GDM1 (cell line): ENCODE measurements around the gene AP1S1.
"Not testable (repeated sequence)": the region's sequence is repeated elsewhere in the genome, so short reads cannot be mapped to it uniquely, and the experiment has no call there.

Source experiments
- DNase-seq: peaks from one replicate; lab custom pipeline; 2025; lab: John Stamatoyannopoulos, UW

The AP1S1 gene

DNA sequence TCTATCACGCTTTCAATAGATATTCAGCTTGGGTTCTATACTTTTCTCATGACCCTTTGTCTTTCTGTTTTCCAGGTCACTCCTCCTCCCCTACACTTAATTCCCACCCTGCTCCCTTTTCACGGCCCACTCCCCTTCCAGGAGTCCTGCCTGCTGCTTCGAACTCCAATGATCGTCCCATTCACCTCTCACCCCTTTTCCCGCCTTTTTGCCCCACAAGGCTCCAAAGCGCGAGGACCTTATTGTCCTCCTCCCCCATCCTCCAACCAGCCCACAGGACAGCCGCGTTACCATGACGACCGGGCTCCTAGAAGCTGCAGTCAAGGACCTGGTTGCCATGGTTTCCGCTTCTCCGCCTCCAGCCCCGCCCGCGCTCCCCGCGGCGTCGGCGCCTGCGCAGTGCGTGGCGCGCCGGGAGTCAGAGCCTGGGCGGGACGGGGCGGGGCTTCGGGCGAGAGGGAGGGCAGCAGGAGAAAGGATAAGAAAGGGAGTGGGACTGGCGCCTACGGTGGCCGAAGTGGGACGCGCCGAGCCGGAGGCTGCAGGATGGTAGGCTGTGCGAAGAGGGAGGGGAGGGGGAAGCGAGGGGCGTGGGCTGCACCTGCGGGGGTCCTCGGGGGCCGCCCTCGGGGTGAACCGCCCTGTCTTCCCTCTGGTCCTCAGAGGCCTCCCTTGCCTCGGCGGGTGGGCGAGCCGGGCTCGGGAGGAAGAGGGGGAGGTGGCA is at the start of gene AP1S1:
TSS of gene AP1S1 (plus strand) at position 508 of the 724 bp plus-strand sequence. CDS start at position 547, 39 bp downstream.
- DNase-seq, result peak; percentile 93

GRCh38 chr7:101104799-101105198 is 49.5 kb upstream of the AP1S1 start:
- DNase-seq, result no peak

GRCh38 chr7:101105248-101105647 is 49.0 kb upstream of the AP1S1 start:
- not testable (repeated sequence) for DNase-seq

GRCh38 chr7:101106386-101106785 is 47.9 kb upstream of the AP1S1 start:
- no peak for DNase-seq

DNA sequence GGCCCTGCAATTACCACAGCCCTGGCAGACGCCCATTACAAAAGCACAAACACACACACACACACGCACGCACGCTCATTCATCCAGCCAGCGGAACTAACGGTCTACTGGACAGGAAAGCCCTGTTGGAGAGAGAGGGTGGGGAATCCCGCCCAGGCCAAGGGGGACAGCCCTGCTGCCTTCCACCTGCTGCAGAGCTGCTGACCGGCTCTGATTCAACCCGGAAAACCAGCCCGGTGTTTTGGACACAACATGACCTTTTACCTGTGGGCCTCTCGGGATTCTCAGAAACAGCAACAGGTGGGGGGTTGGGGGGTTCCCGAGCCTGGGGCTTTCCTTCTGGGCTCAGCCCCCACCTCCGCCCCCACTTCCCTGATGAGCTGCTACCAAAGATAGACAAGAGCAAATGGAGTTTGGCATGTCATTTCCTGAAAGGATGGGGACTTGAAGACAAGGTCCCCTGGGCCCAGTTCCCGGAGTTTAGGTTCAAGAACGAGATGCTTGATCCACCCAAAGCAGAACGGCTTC is 45.9 kb upstream of the AP1S1 start:
- DNase-seq, result no peak

DNA sequence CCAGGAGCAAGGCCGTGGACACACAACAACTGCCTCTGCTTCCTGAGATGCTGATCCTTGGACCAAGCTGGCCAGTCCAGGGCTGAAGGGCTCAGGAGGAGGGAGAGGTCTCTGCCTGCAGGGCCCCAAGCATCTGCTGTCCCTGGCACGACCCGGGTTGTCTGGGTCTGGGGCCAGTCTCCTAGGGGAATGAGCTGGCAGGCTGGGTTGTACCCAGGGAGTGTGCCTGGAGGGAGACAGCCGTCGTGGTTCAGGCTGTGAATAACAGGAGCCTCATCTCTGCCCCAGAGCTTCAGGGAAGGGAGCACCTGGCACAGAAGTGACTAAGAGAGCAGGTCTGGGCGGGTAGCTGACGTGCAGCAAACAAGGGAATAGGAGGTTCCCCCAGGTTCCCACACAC is 45.3 kb upstream of the AP1S1 start:
- DNase-seq, result no peak

DNA sequence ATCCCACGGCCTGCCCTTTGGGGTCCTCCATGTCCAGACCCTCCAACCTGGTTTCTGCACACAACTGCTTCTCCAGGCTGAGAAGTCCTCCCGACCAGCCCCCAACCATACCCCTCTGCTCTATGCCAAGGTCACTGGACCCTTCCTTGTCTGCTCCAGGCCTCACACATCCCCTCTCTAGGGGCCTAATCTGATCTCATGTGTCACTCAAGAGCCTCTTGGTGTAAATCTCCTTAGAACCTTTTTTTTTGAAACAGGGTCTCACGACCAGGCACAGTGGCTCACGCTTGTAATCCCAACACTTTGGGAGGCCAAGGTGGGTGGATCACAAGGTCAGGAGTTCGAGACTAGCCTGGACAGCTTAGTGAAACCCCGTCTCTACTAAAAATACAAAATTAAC is 44.9 kb upstream of the AP1S1 start:
- DNase-seq, result no peak

GRCh38 chr7:101111261-101111660 is 43.0 kb upstream of the AP1S1 start:
- DNase-seq, result no peak

DNA sequence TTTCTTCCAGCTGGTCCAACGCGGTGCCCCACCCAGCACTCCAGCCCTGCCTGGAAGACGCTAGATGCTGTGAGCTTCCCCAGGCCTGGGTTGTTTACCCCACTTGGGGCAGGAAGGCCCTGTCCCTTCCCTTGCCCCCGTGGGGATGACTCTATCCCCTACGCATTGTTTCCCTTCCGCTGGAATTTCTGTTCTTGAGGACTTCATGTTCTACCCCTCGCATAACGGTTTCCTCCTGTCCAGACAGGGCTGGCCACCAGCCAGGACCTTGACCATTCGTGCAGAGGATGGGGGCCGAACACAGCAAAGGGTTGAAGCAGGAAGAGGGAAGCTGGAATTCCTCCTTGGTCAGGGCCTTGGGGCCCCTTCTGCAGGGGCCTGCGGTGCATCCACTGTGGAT is 42.0 kb upstream of the AP1S1 start:
- no peak for DNase-seq

DNA sequence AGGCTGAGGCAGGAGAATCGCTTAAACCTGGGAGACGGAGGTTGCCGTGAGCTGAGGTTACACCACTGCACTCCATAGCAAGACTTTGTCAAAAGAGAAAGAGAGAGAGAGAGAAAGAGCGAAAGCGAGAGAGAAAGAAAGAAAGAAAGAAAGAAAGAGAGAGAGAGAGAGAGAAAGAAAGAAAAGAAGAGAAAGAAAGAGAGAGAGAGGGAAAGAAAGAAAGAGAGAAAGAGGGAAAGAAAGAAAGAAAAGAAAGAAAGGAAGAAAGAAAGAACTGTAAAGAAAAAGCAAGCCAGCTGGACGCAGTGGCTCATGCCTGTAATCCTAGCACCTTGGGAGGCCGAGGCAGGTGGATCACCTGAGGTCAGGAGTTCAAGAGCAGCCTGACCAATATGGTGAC is 41.1 kb upstream of the AP1S1 start:
- not testable (repeated sequence) for DNase-seq

DNA sequence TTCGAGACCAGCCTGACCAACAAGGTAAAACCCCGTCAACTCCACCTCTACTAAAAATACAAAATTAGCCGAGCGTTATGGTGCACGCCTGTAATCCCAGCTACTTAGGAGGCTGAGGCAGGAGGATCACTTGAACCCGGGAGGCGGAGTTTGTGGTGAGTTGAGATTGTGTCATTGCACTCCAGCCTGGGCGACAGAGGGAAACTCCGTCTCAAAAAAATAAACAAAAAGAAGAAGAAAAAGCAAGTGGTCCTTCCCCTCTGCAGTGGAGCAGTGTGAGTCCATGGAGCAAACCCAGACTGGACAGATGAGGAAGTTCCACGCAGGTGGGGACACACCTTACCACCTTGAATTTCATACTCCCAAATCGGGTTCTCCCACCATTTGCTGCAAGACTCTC is 40.4 kb upstream of the AP1S1 start:
- no peak for DNase-seq

DNA sequence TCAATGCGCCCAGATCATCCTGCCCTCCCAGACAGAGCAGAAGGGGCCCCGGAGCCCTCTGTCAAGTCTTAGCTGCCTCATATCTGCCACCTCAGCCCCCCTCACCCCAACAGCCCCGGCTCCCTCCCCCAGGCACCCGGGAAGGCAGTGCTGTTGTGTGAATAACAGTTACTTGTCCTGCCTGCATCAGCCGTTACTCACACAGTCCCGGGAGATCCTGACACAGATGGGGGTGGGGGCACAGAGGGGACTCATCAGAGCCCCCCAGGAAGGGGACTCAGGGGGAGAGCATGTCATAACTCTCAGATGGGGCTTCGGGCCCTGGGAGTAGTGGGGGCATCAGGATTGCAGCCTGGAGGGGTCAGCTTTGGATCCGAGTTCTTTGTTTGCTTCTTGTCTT is 39.8 kb upstream of the AP1S1 start:
- no peak for DNase-seq

DNA sequence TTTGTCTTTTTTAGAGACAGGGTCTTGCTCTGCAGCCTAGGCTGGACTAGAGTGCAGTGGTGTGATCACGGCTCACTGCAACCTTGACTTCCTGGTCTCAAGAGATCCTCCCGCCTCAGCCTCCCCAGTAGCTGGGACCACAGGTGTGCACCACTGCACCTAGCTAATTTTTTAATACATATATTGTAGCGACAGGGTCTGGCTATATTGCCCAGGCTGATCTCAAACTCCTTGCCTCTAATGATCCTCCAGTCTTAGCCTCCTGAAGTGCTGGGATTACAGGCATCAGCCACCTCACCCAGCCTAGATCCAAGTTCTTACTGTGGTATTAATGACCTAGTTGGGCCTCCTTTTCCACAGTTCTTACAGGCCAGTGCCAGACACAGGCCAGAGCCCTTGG is 39.1 kb upstream of the AP1S1 start:
- DNase-seq, result no peak

- no peak for DNase-seq
Observed at GRCh38 chr7:101116898-101117297, 37.4 kb upstream of the AP1S1 start.

GRCh38 chr7:101118856-101119255 is 35.4 kb upstream of the AP1S1 start:
- no peak for DNase-seq

GRCh38 chr7:101119876-101120275 is 34.4 kb upstream of the AP1S1 start:
- DNase-seq, result no peak

GRCh38 chr7:101120315-101120714 is 34.0 kb upstream of the AP1S1 start:
- no peak for DNase-seq

DNA sequence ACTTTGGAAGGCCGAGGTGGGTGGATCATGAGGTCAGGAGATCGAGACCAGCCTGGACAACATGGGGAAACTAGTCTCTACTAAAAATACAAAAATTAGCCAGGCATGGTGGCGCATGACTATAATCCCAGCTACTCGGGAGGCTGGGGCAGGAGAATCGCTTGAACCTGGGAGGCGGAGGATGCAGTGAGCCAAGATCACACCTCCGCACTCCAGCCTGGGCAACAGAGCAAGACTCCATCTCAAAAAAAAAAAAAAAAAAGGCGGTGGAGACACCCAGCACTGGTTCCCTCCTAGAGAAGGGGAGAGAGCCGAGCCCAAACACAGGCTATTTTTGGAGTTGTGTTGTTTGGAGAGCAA is 32.7 kb upstream of the AP1S1 start:
- not testable (repeated sequence) for DNase-seq

DNA sequence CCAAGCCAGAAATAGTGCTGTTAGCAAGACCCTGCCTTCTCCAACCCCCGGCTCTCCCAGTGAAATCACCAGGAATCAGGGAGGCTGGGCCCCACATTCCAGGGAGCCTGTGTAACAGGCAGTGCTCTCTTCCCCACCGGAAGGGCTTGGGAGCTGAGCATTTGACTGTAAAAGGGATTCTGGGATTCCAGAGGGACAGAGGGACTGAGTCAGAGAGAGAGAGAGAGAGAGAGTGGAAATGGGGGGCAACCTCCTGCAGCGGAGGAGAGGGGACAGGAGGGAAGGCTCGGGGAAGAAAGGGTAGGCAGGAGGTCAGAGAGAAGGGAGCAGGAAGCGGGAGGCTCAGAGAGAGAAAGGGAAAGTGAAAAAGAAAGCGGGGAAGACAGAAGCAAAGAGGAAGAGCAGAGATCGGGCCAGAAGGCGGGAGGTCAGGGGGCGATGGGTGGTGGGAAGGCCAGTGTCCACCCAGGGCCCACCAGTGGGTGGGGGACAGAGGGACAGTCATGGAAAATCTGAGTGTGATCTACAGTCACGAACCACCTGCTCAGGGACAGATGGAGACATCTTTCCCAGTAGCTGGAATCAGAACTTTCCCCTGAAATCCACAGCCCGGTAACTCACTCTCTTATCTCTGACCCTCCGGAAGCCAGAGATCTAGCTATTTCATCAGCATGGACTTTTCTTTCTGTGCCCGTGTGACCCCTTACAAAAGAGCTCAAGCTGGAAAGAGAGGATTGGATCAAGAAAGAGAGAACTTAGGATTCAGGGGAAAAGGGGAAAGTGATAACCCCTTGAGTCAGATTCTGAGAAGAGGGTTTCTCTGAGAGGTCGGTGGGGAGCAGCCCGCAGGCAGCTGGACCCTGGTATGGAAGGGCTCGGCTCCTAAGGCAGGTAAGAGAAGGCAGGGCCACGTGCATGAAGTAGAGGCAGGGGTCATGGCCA is 32.0 kb upstream of the AP1S1 start:
- no peak for DNase-seq

DNA sequence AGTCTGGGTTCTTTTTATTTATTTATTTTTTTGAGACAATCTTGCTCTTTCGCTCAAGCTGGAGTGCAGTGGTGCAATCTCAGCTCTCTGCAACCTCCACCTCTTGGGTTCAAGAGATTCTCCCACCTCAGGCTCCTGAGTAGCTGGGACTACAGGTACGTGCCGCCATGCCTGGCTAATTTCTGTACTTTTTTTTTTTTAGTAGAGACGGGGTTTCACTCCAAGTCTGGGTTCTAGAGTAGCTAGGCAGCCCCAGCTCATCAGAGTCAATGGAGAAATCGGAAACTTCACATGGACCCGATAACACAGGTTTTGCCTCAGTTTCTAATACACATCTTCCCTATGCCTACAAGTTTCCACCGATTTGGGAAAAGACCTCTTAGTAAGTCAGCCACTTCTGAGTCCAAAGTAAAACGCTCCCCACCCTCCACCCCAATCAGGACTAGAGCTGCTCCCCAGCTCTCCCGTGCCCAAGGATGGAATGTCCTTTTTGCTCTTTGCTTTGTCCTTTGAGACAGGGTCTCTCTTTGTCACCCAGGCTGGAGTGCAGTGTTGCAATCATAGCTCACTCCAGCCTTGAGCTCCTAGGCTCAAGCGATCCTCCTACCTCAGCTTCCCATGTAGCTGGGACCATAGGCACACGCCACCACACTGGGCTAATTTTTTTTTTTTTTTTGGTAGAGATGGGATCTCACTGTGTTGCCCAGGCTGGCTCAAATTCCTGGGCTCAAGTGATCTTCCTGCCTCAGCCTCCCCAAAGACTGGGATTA is 31.2 kb upstream of the AP1S1 start:
- DNase-seq, result no peak

DNA sequence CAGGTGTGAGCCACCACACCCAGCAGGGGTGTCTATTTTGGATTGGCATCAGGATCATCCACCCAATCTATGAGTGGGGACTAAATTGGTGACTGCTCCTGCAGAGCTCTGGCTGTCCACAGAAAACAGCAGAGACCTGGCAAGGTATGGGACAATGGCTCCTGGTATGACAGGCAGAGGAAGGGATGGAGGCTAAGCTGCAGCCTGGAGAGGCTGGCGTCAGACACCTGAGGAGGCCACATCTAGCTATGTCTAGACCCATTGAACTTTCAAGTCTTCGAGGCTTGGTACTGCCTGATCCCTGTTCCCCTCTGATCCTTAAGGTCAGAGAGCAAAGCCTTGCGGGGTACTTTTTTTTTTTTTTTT is 30.6 kb upstream of the AP1S1 start:
- no peak for DNase-seq

GRCh38 chr7:101124376-101125056 is 29.8 kb upstream of the AP1S1 start:
- DNase-seq, result peak; percentile 60
